ENCODE data around the gene IFI27. TPM values are rescaled to one million over a fixed set of nuclear protein-coding genes. Genes with fewer than 3 reads are reported as not detected.
"Not testable (repeated sequence)": the region's sequence is repeated elsewhere in the genome, so short reads cannot be mapped to it uniquely, and the experiment has no call there.

Gene IFI27
- total RNA-seq, 1 donor from 2014 or later = 1,022 TPM

- Histone ChIP-seq H3K36me3 (ENCODE audit: insufficient read depth, low read length) (no peaks in the 10 kb centered on the region), H3K9ac (ENCODE audit: low read length) (no peak overlapping the region), H3K27me3 (ENCODE audit: insufficient read depth, low read length) (no peaks in the 10 kb centered on the region), H3K4me2 (ENCODE audit: low read length) (no peak overlapping the region), H3K27ac (ENCODE audit: low read depth, low read length) (no peak overlapping the region), H3K4me3 (ENCODE audit: insufficient read depth, low read depth, low read length) (no peak overlapping the region), H2AFZ (ENCODE audit: low read depth, low read length) (no peak overlapping the region), H3K79me2 (ENCODE audit: insufficient read depth, low read length) (no peaks in the 10 kb centered on the region), H3K4me1 (ENCODE audit: insufficient read depth, low read length) (no peaks in the 10 kb centered on the region), H4K20me1 (ENCODE audit: insufficient read depth, low read length) (no peaks in the 10 kb centered on the region), H3K9me3 (ENCODE audit: insufficient read depth, low read depth, low read length) (no peaks in the 10 kb centered on the region)
- Mint-ChIP-seq H3K4me1 (ENCODE audit: low read depth, unreplicated experiment) (peaks cover 3% of the 10 kb centered on the region), H3K9me3 (ENCODE audit: unreplicated experiment) (peaks cover 4% of the 10 kb centered on the region), H3K4me3 (ENCODE audit: unreplicated experiment) (no peak overlapping the region), H3K36me3 (ENCODE audit: low read depth, unreplicated experiment) (no peaks in the 10 kb centered on the region), H3K27ac (ENCODE audit: unreplicated experiment) (no peak overlapping the region), H3K27me3 (ENCODE audit: low read depth, unreplicated experiment) (peaks cover 5% of the 10 kb centered on the region)
- FAIRE-seq = no peak
- TF ChIP-seq EZH2 (IDR thresholded peaks at IDR 0.05; ENCODE audit: insufficient read depth, low read length) (no peak), CTCF (IDR thresholded peaks at IDR 0.05; ENCODE audit: insufficient read depth, low read depth, low read length) (no peak)
- DNase-seq (ENCODE audit: low read depth) = no peak
These were observed 35.5 kb downstream of the IFI27 start for GRCh38 chr14:94145902-94146527.

- Histone ChIP-seq H3K9me3 (ENCODE audit: insufficient read depth, low read depth, low read length) (no peaks in the 10 kb centered on the region), H3K79me2 (ENCODE audit: insufficient read depth, low read length) (no peaks in the 10 kb centered on the region), H3K27me3 (ENCODE audit: insufficient read depth, low read length) (peaks cover 2% of the 10 kb centered on the region), H3K27ac (ENCODE audit: low read depth, low read length) (no peak overlapping the region), H3K4me3 (ENCODE audit: insufficient read depth, low read depth, low read length) (no peak overlapping the region), H3K9ac (ENCODE audit: low read length) (no peak overlapping the region), H3K4me2 (ENCODE audit: low read length) (no peak overlapping the region), H4K20me1 (ENCODE audit: insufficient read depth, low read length) (no peaks in the 10 kb centered on the region), H3K36me3 (ENCODE audit: insufficient read depth, low read length) (no peaks in the 10 kb centered on the region), H3K4me1 (ENCODE audit: insufficient read depth, low read length) (no peaks in the 10 kb centered on the region), H2AFZ (ENCODE audit: low read depth, low read length) (no peak overlapping the region)
- peaks cover 10% of the 10 kb centered on the region for H3K9me3 Mint-ChIP-seq (ENCODE audit: unreplicated experiment)
- H3K4me3 Mint-ChIP-seq (ENCODE audit: unreplicated experiment) = no peak overlapping the region
- no peak for DNase-seq (ENCODE audit: low read depth)
- no peak for FAIRE-seq
- H3K27ac Mint-ChIP-seq (ENCODE audit: unreplicated experiment) = no peak overlapping the region
- peaks cover 2% of the 10 kb centered on the region for H3K4me1 Mint-ChIP-seq (ENCODE audit: low read depth, unreplicated experiment)
- peaks cover 29% of the 10 kb centered on the region for H3K27me3 Mint-ChIP-seq (ENCODE audit: low read depth, unreplicated experiment)
- H3K36me3 Mint-ChIP-seq (ENCODE audit: low read depth, unreplicated experiment) = no peaks in the 10 kb centered on the region
- TF ChIP-seq CTCF (IDR thresholded peaks at IDR 0.05; ENCODE audit: insufficient read depth, low read depth, low read length) (no peak), EZH2 (IDR thresholded peaks at IDR 0.05; ENCODE audit: insufficient read depth, low read length) (no peak)
These were observed 42.1 kb downstream of the IFI27 start for GRCh38 chr14:94152676-94153075.

- no peak overlapping the region for H3K27ac ChIP-seq (ENCODE audit: low read depth, low read length)
- peaks cover 5% of the 10 kb centered on the region for H3K27me3 ChIP-seq (ENCODE audit: insufficient read depth, low read length)
- no peaks in the 10 kb centered on the region for H3K4me1 ChIP-seq (ENCODE audit: insufficient read depth, low read length)
- FAIRE-seq = no peak
- no peaks in the 10 kb centered on the region for H3K36me3 ChIP-seq (ENCODE audit: insufficient read depth, low read length)
- H3K4me3 ChIP-seq (ENCODE audit: insufficient read depth, low read depth, low read length) = no peak overlapping the region
- no peaks in the 10 kb centered on the region for H3K79me2 ChIP-seq (ENCODE audit: insufficient read depth, low read length)
- Mint-ChIP-seq H3K4me1 (ENCODE audit: low read depth, unreplicated experiment) (peaks cover 2% of the 10 kb centered on the region), H3K9me3 (ENCODE audit: unreplicated experiment) (peaks cover 10% of the 10 kb centered on the region), H3K4me3 (ENCODE audit: unreplicated experiment) (no peak overlapping the region), H3K36me3 (ENCODE audit: low read depth, unreplicated experiment) (peaks cover 2% of the 10 kb centered on the region), H3K27ac (ENCODE audit: unreplicated experiment) (no peak overlapping the region), H3K27me3 (ENCODE audit: low read depth, unreplicated experiment) (peaks cover 31% of the 10 kb centered on the region)
- no peaks in the 10 kb centered on the region for H3K9me3 ChIP-seq (ENCODE audit: insufficient read depth, low read depth, low read length)
- H4K20me1 ChIP-seq (ENCODE audit: insufficient read depth, low read length) = no peaks in the 10 kb centered on the region
- no peak for DNase-seq (ENCODE audit: low read depth)
- H3K4me2 ChIP-seq (ENCODE audit: low read length) = no peak overlapping the region
- H3K9ac ChIP-seq (ENCODE audit: low read length) = no peak overlapping the region
- no peak overlapping the region for H2AFZ ChIP-seq (ENCODE audit: low read depth, low read length)
- TF ChIP-seq CTCF (IDR thresholded peaks at IDR 0.05; ENCODE audit: insufficient read depth, low read depth, low read length) (no peak), EZH2 (IDR thresholded peaks at IDR 0.05; ENCODE audit: insufficient read depth, low read length) (no peak)
These were observed 43.3 kb downstream of the IFI27 start for GRCh38 chr14:94153750-94154342.

GRCh38 chr14:94156143-94156542 is 45.6 kb downstream of the IFI27 start:
- not testable (repeated sequence) for DNase-seq (ENCODE audit: low read depth); H3K27ac ChIP-seq (ENCODE audit: low read depth, low read length); H3K9me3 ChIP-seq (ENCODE audit: insufficient read depth, low read depth, low read length); FAIRE-seq; H3K27ac Mint-ChIP-seq (ENCODE audit: unreplicated experiment); H3K4me3 Mint-ChIP-seq (ENCODE audit: unreplicated experiment); H3K4me3 ChIP-seq (ENCODE audit: insufficient read depth, low read depth, low read length); H3K27me3 ChIP-seq (ENCODE audit: insufficient read depth, low read length); H3K9ac ChIP-seq (ENCODE audit: low read length); H3K36me3 Mint-ChIP-seq (ENCODE audit: low read depth, unreplicated experiment); H3K79me2 ChIP-seq (ENCODE audit: insufficient read depth, low read length); H4K20me1 ChIP-seq (ENCODE audit: insufficient read depth, low read length); H3K9me3 Mint-ChIP-seq (ENCODE audit: unreplicated experiment); H2AFZ ChIP-seq (ENCODE audit: low read depth, low read length); H3K4me2 ChIP-seq (ENCODE audit: low read length); H3K36me3 ChIP-seq (ENCODE audit: insufficient read depth, low read length); H3K4me1 Mint-ChIP-seq (ENCODE audit: low read depth, unreplicated experiment); H3K4me1 ChIP-seq (ENCODE audit: insufficient read depth, low read length)
- peaks cover 31% of the 10 kb centered on the region for H3K27me3 Mint-ChIP-seq (ENCODE audit: low read depth, unreplicated experiment)

Data from astrocyte (in vitro differentiated cells and primary cell).